GM18870 (cell line): ENCODE measurements around the gene RASAL1.

Experiments used
- ATAC-seq: cut with Tn5 transposase; IDR thresholded peaks from one replicate; pipeline ENCODE4 v1.9.1; 2021; ENCODE audit warnings: moderate library complexity; ENCODE audit not compliant: unreplicated experiment

Gene RASAL1

GRCh38 chr12:113099364-113099763 is 36.2 kb downstream of the RASAL1 start:
- no peak for ATAC-seq

GRCh38 chr12:113098441-113099028 is 37.0 kb downstream of the RASAL1 start:
- ATAC-seq = no peak

- no peak for ATAC-seq
Measured at GRCh38 chr12:113097716-113098440, 37.7 kb downstream of the RASAL1 start.

GRCh38 chr12:113096675-113097461 is 38.7 kb downstream of the RASAL1 start:
- no peak for ATAC-seq

GRCh38 chr12:113095405-113095804 is 40.2 kb downstream of the RASAL1 start:
- ATAC-seq = no peak

GRCh38 chr12:113094738-113095137 is 40.8 kb downstream of the RASAL1 start:
- no peak for ATAC-seq

GRCh38 chr12:113093409-113094101 is 42.0 kb downstream of the RASAL1 start:
- no peak for ATAC-seq

- ATAC-seq = no peak
Measured at GRCh38 chr12:113092607-113093408, 42.8 kb downstream of the RASAL1 start.

GRCh38 chr12:113091506-113091905 is 44.1 kb downstream of the RASAL1 start:
- ATAC-seq = no peak

- ATAC-seq = no peak
Measured at GRCh38 chr12:113090740-113091139, 44.8 kb downstream of the RASAL1 start.

- no peak for ATAC-seq
Measured at GRCh38 chr12:113089839-113090238, 45.7 kb downstream of the RASAL1 start.

- ATAC-seq = no peak
Measured at GRCh38 chr12:113088971-113089756, 46.4 kb downstream of the RASAL1 start.

- no peak for ATAC-seq
Measured at GRCh38 chr12:113088037-113088436, 47.5 kb downstream of the RASAL1 start.

GRCh38 chr12:113087193-113087592 is 48.4 kb downstream of the RASAL1 start:
- ATAC-seq = no peak

- ATAC-seq = no peak
Measured at GRCh38 chr12:113086249-113087164, 49.1 kb downstream of the RASAL1 start.

- no peak for ATAC-seq
Measured at GRCh38 chr12:113083863-113084435, 51.6 kb downstream of the RASAL1 start.

- ATAC-seq = peak; percentile 67
Measured at GRCh38 chr12:113082486-113083148, 52.9 kb downstream of the RASAL1 start.

- no peak for ATAC-seq
Measured at GRCh38 chr12:113081873-113082272, 53.7 kb downstream of the RASAL1 start.
